Central memory CD8-positive, alpha-beta T cell (primary cell): ENCODE data around the gene TIMM23B.
"Not testable (repeated sequence)": the region's sequence is repeated elsewhere in the genome, so short reads cannot be mapped to it uniquely, and the experiment has no call there.

Experiments
- ATAC-seq: fragments of 150-1000 bp; cut with Tn5 transposase; replicated peaks from 2 replicates; pipeline ENCODE4 v1.10.0; 2022; ENCODE audit warnings: mild to moderate bottlenecking, moderate FRiP score, moderate number of reproducible peaks; ENCODE audit not compliant: poor library complexity, severe bottlenecking; ENCODE audit errors: extremely low read depth
- DNase-seq, 2 donors: peaks; one replicate each; pipeline ENCODE4 v3.0.0; 2021; ENCODE audit warnings: low spot score in 2 of 2
- H3K27ac Mint-ChIP-seq: one replicate; pipeline ENCODE4 v1.8.0; 2022; ENCODE audit warnings: low read depth, mild to moderate bottlenecking, moderate library complexity, mixed read lengths
- H3K27me3 Mint-ChIP-seq: one replicate; pipeline ENCODE4 v1.8.0; 2022; ENCODE audit warnings: mixed read lengths
- H3K36me3 Mint-ChIP-seq: one replicate; pipeline ENCODE4 v1.8.0; 2022; ENCODE audit warnings: mild to moderate bottlenecking, moderate library complexity, mixed read lengths; ENCODE audit not compliant: insufficient read depth
- H3K4me1 Mint-ChIP-seq: one replicate; pipeline ENCODE4 v1.8.0; 2022; ENCODE audit warnings: mixed read lengths
- H3K4me3 Mint-ChIP-seq: one replicate; pipeline ENCODE4 v1.8.0; 2022; ENCODE audit warnings: mild to moderate bottlenecking, moderate library complexity, mixed read lengths
- H3K9me3 Mint-ChIP-seq: one replicate; pipeline ENCODE4 v1.8.0; 2022; ENCODE audit warnings: mixed read lengths

The TIMM23B gene

GRCh38 chr10:49942339-49942705 lies 469 bp downstream of the TIMM23B start:
- Mint-ChIP-seq H3K27ac (peak overlapping the region; percentile 96), H3K36me3 (peaks cover 10% of the 10 kb centered on the region), H3K4me1 (peaks cover 35% of the 10 kb centered on the region), H3K4me3 (peak overlapping the region; percentile 100)
- not testable (repeated sequence) for H3K9me3 Mint-ChIP-seq, H3K27me3 Mint-ChIP-seq, DNase-seq
- peak; percentile 4 for ATAC-seq

- H3K4me3 Mint-ChIP-seq, DNase-seq, H3K27ac Mint-ChIP-seq, H3K9me3 Mint-ChIP-seq, ATAC-seq, H3K27me3 Mint-ChIP-seq: not testable (repeated sequence)
- Mint-ChIP-seq H3K4me1 (peaks cover 35% of the 10 kb centered on the region), H3K36me3 (peaks cover 13% of the 10 kb centered on the region)
These were observed 1.8 kb downstream of the TIMM23B start for GRCh38 chr10:49943607-49944006.

GRCh38 chr10:49948142-49948541 lies 6.3 kb downstream of the TIMM23B start:
- peaks cover 11% of the 10 kb centered on the region for H3K36me3 Mint-ChIP-seq
- not testable (repeated sequence) for H3K27me3 Mint-ChIP-seq, ATAC-seq, H3K9me3 Mint-ChIP-seq, DNase-seq, H3K4me1 Mint-ChIP-seq, H3K27ac Mint-ChIP-seq, H3K4me3 Mint-ChIP-seq

GRCh38 chr10:49948737-49949136 lies 6.9 kb downstream of the TIMM23B start:
- not testable (repeated sequence) for H3K4me1 Mint-ChIP-seq, H3K9me3 Mint-ChIP-seq, H3K4me3 Mint-ChIP-seq, H3K27me3 Mint-ChIP-seq, ATAC-seq, H3K27ac Mint-ChIP-seq, DNase-seq
- peaks cover 13% of the 10 kb centered on the region for H3K36me3 Mint-ChIP-seq

- H3K9me3 Mint-ChIP-seq, result not testable (repeated sequence)
These were observed 10.2 kb downstream of the TIMM23B start for GRCh38 chr10:49952006-49952405.

GRCh38 chr10:49953122-49953521 lies 11.3 kb downstream of the TIMM23B start:
- H3K4me1 Mint-ChIP-seq, DNase-seq, H3K9me3 Mint-ChIP-seq, H3K27me3 Mint-ChIP-seq, H3K27ac Mint-ChIP-seq, H3K4me3 Mint-ChIP-seq, ATAC-seq: not testable (repeated sequence)
- peaks cover 13% of the 10 kb centered on the region for H3K36me3 Mint-ChIP-seq

More at GRCh38 chr10:49952006-49952405, 10.2 kb downstream of the TIMM23B start:
- H3K4me3 Mint-ChIP-seq, ATAC-seq, H3K27ac Mint-ChIP-seq, H3K4me1 Mint-ChIP-seq, H3K27me3 Mint-ChIP-seq, DNase-seq: not testable (repeated sequence)
- H3K36me3 Mint-ChIP-seq, result peaks cover 14% of the 10 kb centered on the region

- DNase-seq, H3K4me3 Mint-ChIP-seq, ATAC-seq, H3K27me3 Mint-ChIP-seq, H3K9me3 Mint-ChIP-seq, H3K4me1 Mint-ChIP-seq, H3K27ac Mint-ChIP-seq: not testable (repeated sequence)
- peaks cover 13% of the 10 kb centered on the region for H3K36me3 Mint-ChIP-seq
These were observed 28.5 kb downstream of the TIMM23B start for GRCh38 chr10:49970331-49970857.

- H3K4me3 Mint-ChIP-seq, ATAC-seq, H3K9me3 Mint-ChIP-seq, H3K27ac Mint-ChIP-seq, DNase-seq, H3K27me3 Mint-ChIP-seq, H3K4me1 Mint-ChIP-seq: not testable (repeated sequence)
- H3K36me3 Mint-ChIP-seq, result peaks cover 11% of the 10 kb centered on the region
These were observed 29.6 kb downstream of the TIMM23B start for GRCh38 chr10:49971466-49971865.

GRCh38 chr10:49972094-49972493 lies 30.2 kb downstream of the TIMM23B start:
- not testable (repeated sequence) for H3K27me3 Mint-ChIP-seq, H3K27ac Mint-ChIP-seq, H3K4me3 Mint-ChIP-seq, DNase-seq, H3K9me3 Mint-ChIP-seq, H3K4me1 Mint-ChIP-seq, ATAC-seq
- peaks cover 11% of the 10 kb centered on the region for H3K36me3 Mint-ChIP-seq

GRCh38 chr10:49977756-49978155 lies 35.9 kb downstream of the TIMM23B start:
- peaks cover 13% of the 10 kb centered on the region for H3K36me3 Mint-ChIP-seq
- not testable (repeated sequence) for H3K27ac Mint-ChIP-seq, H3K9me3 Mint-ChIP-seq, ATAC-seq, H3K4me1 Mint-ChIP-seq, H3K4me3 Mint-ChIP-seq, H3K27me3 Mint-ChIP-seq, DNase-seq

- H3K4me3 Mint-ChIP-seq, DNase-seq, H3K27ac Mint-ChIP-seq, H3K9me3 Mint-ChIP-seq, H3K36me3 Mint-ChIP-seq, H3K4me1 Mint-ChIP-seq, H3K27me3 Mint-ChIP-seq, ATAC-seq: not testable (repeated sequence)
These were observed 45.4 kb downstream of the TIMM23B start for GRCh38 chr10:49987207-49987606.

- not testable (repeated sequence) for H3K9me3 Mint-ChIP-seq, H3K27ac Mint-ChIP-seq
These were observed 46.5 kb downstream of the TIMM23B start, which contains the start of gene AGAP6 for GRCh38 chr10:49988376-49988775. TSS of gene AGAP6 (plus strand) at chr10:49988406. CDS start at chr10:49988716, 310 bp downstream.

GRCh38 chr10:49995321-49995720 lies 53.5 kb downstream of the TIMM23B start:
- H3K36me3 Mint-ChIP-seq, ATAC-seq, H3K27me3 Mint-ChIP-seq, DNase-seq, H3K27ac Mint-ChIP-seq, H3K9me3 Mint-ChIP-seq, H3K4me3 Mint-ChIP-seq, H3K4me1 Mint-ChIP-seq: not testable (repeated sequence)

More at GRCh38 chr10:49988376-49988775, 46.5 kb downstream of the TIMM23B start, which contains the start of gene AGAP6:
- not testable (repeated sequence) for H3K4me1 Mint-ChIP-seq, H3K36me3 Mint-ChIP-seq, DNase-seq, H3K4me3 Mint-ChIP-seq, H3K27me3 Mint-ChIP-seq, ATAC-seq
